ENCODE data around the gene BACE1. TPM values are rescaled to one million over a fixed set of nuclear protein-coding genes. Genes with fewer than 3 reads are reported as not detected.
"Not testable (repeated sequence)": the region's sequence is repeated elsewhere in the genome, so short reads cannot be mapped to it uniquely, and the experiment has no call there.

The BACE1 gene
- polyA plus RNA-seq, 1 donor (not counting 4 experiments of a cell fraction or from before 2014, with no cell fraction given), result 8.5 TPM

DNA sequence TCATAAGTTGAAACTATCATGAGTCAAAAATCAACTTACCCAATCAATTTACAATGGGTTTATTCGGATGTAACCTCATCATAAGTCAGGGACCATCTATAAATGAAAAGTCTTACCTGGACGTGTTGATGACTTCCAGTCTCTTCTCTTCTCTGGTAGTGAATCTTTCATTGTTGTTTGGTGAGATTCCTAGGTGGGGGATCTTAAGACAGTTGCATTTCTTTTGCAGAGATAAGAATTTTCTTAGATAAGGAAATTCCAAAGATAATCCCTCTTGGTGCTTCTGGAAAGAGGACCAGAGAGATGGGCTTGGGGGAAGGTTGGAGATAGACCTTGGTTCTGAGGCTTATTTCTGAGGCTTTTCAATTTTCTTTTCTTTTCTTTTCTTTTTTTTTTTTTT is 46.2 kb downstream of the BACE1 start:
- no peak overlapping the region for H3K9ac ChIP-seq (ENCODE audit: control insufficient read depth, extremely low read depth, insufficient read depth, low read length)
- peaks cover 2% of the 10 kb centered on the region for H3K9me3 ChIP-seq (ENCODE audit: control insufficient read depth, low read depth, low read length)
- H2AFZ ChIP-seq (ENCODE audit: control insufficient read depth, low read length), result no peak overlapping the region
- TF ChIP-seq EZH2 (IDR thresholded peaks at IDR 0.05; ENCODE audit: low read length), result no peak
- TF ChIP-seq, protein P1, sequence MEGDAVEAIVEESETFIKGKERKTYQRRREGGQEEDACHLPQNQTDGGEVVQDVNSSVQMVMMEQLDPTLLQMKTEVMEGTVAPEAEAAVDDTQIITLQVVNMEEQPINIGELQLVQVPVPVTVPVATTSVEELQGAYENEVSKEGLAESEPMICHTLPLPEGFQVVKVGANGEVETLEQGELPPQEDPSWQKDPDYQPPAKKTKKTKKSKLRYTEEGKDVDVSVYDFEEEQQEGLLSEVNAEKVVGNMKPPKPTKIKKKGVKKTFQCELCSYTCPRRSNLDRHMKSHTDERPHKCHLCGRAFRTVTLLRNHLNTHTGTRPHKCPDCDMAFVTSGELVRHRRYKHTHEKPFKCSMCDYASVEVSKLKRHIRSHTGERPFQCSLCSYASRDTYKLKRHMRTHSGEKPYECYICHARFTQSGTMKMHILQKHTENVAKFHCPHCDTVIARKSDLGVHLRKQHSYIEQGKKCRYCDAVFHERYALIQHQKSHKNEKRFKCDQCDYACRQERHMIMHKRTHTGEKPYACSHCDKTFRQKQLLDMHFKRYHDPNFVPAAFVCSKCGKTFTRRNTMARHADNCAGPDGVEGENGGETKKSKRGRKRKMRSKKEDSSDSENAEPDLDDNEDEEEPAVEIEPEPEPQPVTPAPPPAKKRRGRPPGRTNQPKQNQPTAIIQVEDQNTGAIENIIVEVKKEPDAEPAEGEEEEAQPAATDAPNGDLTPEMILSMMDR (optimal IDR thresholded peaks at IDR 0.05 in 1 of 3, IDR thresholded peaks at IDR 0.05 in 1 of 3, conservative IDR thresholded peaks at IDR 0.05 in 1 of 3; ENCODE audit: extremely low read depth in 1 of 3, insufficient read depth in 2 of 3, low read length in 3 of 3), result no peak
- DNase-seq (ENCODE audit: low read depth, low spot score), result no peak
- dilution Hi-C loops (cut with MboI; ENCODE audit: extremely low pct_ligation_motif_present, low sequenced_read_pairs), result no loop called here
- no peak for FAIRE-seq
- no peaks in the 10 kb centered on the region for H3K4me1 ChIP-seq (ENCODE audit: control insufficient read depth, extremely low read depth, insufficient read depth, low read length)
- H3K4me2 ChIP-seq (ENCODE audit: control insufficient read depth, extremely low read depth, insufficient read depth, low read depth, low read length), result no peak overlapping the region
- no peak overlapping the region for H3K27ac ChIP-seq (ENCODE audit: control insufficient read depth, insufficient read depth, low read length)
- no peak overlapping the region for H3K4me3 ChIP-seq (ENCODE audit: control insufficient read depth in 2 of 3, extremely low read depth in 1 of 3, insufficient read depth in 2 of 3, low read depth in 1 of 3, low read length in 3 of 3)
- H3K36me3 ChIP-seq (ENCODE audit: control insufficient read depth in 2 of 2, extremely low read depth in 1 of 2, insufficient read depth in 2 of 2, low read length in 2 of 2), result peaks cover 2 to 6% of the 10 kb centered on the region in 2 experiments
- H3K79me2 ChIP-seq (ENCODE audit: control insufficient read depth, insufficient read depth, low read length), result no peaks in the 10 kb centered on the region
- H3K27me3 ChIP-seq (ENCODE audit: control insufficient read depth, extremely low read depth, insufficient read depth, low read length), result no peaks in the 10 kb centered on the region
- no peaks in the 10 kb centered on the region for H3K9me1 ChIP-seq (ENCODE audit: control insufficient read depth, extremely low read depth, insufficient read depth, low read length)
- no peaks in the 10 kb centered on the region for H4K20me1 ChIP-seq (ENCODE audit: control insufficient read depth, extremely low read depth, insufficient read depth, low read length)

DNA sequence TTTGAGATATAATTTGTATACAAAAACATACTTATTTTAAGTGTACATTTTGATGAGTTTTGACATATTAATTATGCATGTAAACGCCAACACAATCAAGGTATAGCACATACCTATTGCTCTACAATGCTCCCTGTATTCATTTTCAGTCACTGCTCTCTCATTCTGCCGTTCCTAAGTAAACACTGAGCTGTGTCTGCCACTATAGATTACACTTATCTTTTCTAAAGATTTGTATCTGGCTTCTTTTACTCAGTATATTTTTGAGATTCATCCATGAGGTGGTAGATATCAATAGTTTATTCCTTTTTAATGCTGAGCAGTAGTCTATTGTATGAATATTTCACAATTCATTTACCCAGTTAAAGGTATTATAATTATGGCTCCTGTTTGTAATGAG is 50.3 kb downstream of the BACE1 start:
- H3K4me2 ChIP-seq (ENCODE audit: control insufficient read depth, extremely low read depth, insufficient read depth, low read depth, low read length), result no peak overlapping the region
- no peaks in the 10 kb centered on the region for H3K79me2 ChIP-seq (ENCODE audit: control insufficient read depth, insufficient read depth, low read length)
- dilution Hi-C loops (cut with MboI; ENCODE audit: extremely low pct_ligation_motif_present, low sequenced_read_pairs), result no loop called here
- TF ChIP-seq, protein P1 (optimal IDR thresholded peaks at IDR 0.05 in 1 of 3, IDR thresholded peaks at IDR 0.05 in 1 of 3, conservative IDR thresholded peaks at IDR 0.05 in 1 of 3; ENCODE audit: extremely low read depth in 1 of 3, insufficient read depth in 2 of 3, low read length in 3 of 3), result no peak
- no peak for TF ChIP-seq EZH2 (IDR thresholded peaks at IDR 0.05; ENCODE audit: low read length)
- H3K4me3 ChIP-seq (ENCODE audit: control insufficient read depth in 2 of 3, extremely low read depth in 1 of 3, insufficient read depth in 2 of 3, low read depth in 1 of 3, low read length in 3 of 3), result no peak overlapping the region
- FAIRE-seq (no peak), DNase-seq (ENCODE audit: low read depth, low spot score) (no peak)
- H3K36me3 ChIP-seq (ENCODE audit: control insufficient read depth in 2 of 2, extremely low read depth in 1 of 2, insufficient read depth in 2 of 2, low read length in 2 of 2), result peaks cover 0 to 2% of the 10 kb centered on the region in 2 experiments
- H3K9ac ChIP-seq (ENCODE audit: control insufficient read depth, extremely low read depth, insufficient read depth, low read length), result no peak overlapping the region
- H3K4me1 ChIP-seq (ENCODE audit: control insufficient read depth, extremely low read depth, insufficient read depth, low read length), result no peaks in the 10 kb centered on the region
- no peak overlapping the region for H3K27ac ChIP-seq (ENCODE audit: control insufficient read depth, insufficient read depth, low read length)
- no peaks in the 10 kb centered on the region for H3K9me1 ChIP-seq (ENCODE audit: control insufficient read depth, extremely low read depth, insufficient read depth, low read length)
- no peaks in the 10 kb centered on the region for H3K9me3 ChIP-seq (ENCODE audit: control insufficient read depth, low read depth, low read length)
- no peak overlapping the region for H2AFZ ChIP-seq (ENCODE audit: control insufficient read depth, low read length)
- H4K20me1 ChIP-seq (ENCODE audit: control insufficient read depth, extremely low read depth, insufficient read depth, low read length), result no peaks in the 10 kb centered on the region
- no peaks in the 10 kb centered on the region for H3K27me3 ChIP-seq (ENCODE audit: control insufficient read depth, extremely low read depth, insufficient read depth, low read length)

DNA sequence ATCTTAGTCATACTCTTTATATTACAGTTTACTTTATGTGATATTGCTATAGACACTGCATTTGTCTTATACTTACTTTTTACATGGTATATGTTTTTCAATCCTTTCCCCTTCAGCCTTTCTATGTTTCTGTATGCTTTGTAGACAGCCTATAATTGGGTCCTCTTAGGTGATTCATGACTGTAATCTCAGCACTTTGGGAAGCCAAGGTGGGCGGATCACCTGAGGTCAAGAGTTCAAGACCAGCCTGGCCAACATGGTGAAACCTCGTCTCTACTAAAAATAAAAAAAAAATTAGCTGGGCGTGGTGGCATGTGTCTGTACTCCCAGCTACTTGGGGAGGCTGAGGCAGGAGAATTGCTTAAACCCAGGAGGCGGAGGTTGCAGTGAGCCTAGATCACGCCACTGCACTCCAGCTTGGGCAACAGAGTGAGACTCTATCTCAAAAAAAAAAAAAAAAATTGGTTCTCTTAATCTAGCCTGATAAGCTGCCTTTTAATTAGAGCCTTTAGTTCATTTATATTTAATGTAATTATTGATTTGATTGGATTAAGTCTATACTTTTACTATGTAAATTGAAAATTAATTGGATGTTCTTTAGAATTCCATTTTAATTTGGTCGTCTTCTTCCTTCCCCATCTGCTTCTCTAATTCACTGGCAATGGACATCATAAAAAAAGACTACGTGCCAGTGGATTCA is 51.3 kb downstream of the BACE1 start:
- dilution Hi-C loops (cut with MboI; ENCODE audit: extremely low pct_ligation_motif_present, low sequenced_read_pairs); H3K36me3 ChIP-seq (ENCODE audit: control insufficient read depth in 2 of 2, extremely low read depth in 1 of 2, insufficient read depth in 2 of 2, low read length in 2 of 2); H3K9me3 ChIP-seq (ENCODE audit: control insufficient read depth, low read depth, low read length); DNase-seq (ENCODE audit: low read depth, low spot score); H3K4me3 ChIP-seq (ENCODE audit: control insufficient read depth in 2 of 3, extremely low read depth in 1 of 3, insufficient read depth in 2 of 3, low read depth in 1 of 3, low read length in 3 of 3); H3K79me2 ChIP-seq (ENCODE audit: control insufficient read depth, insufficient read depth, low read length); H3K9me1 ChIP-seq (ENCODE audit: control insufficient read depth, extremely low read depth, insufficient read depth, low read length); H4K20me1 ChIP-seq (ENCODE audit: control insufficient read depth, extremely low read depth, insufficient read depth, low read length); H3K9ac ChIP-seq (ENCODE audit: control insufficient read depth, extremely low read depth, insufficient read depth, low read length); H3K4me1 ChIP-seq (ENCODE audit: control insufficient read depth, extremely low read depth, insufficient read depth, low read length); H3K27me3 ChIP-seq (ENCODE audit: control insufficient read depth, extremely low read depth, insufficient read depth, low read length); FAIRE-seq; H2AFZ ChIP-seq (ENCODE audit: control insufficient read depth, low read length); H3K27ac ChIP-seq (ENCODE audit: control insufficient read depth, insufficient read depth, low read length); H3K4me2 ChIP-seq (ENCODE audit: control insufficient read depth, extremely low read depth, insufficient read depth, low read depth, low read length): not testable (repeated sequence)
